GF-D8 (cell line): ENCODE data around the gene CWF19L2.
"Not testable (repeated sequence)": the region's sequence is repeated elsewhere in the genome, so short reads cannot be mapped to it uniquely, and the experiment has no call there.

Experiments used
- DNase-seq: peaks from one replicate; lab custom pipeline; 2025; lab: John Stamatoyannopoulos, UW

CWF19L2 gene

GRCh38 chr11:107457558-107458271, at the start of gene CWF19L2:
Gene CWF19L2 (minus strand): TSS chr11:107457825. CDS start chr11:107457816, 9 bp downstream.
- peak; percentile 100 for DNase-seq

- DNase-seq = no peak
These were observed 48.1 kb upstream of the CWF19L2 start for GRCh38 chr11:107505647-107506225.

DNA sequence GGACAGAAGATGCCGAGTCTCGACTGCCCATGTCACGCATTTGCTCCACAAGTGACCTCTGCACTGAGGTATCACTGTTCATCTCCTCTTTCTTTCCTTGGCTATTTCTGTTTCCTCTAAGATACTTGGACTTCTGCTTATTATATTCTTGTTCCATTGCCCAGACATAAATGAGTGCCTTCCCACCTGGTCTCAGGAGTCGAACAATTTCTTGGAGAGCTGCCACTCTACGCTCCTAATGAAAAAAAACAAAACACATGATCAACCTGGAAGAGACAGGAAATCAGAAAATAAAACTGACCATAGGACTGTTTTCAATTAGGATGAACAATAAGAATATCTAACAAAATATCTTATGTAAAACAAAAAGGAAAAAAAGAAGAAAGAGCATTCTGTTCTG, 47.4 kb upstream of the CWF19L2 start:
- DNase-seq = no peak

DNA sequence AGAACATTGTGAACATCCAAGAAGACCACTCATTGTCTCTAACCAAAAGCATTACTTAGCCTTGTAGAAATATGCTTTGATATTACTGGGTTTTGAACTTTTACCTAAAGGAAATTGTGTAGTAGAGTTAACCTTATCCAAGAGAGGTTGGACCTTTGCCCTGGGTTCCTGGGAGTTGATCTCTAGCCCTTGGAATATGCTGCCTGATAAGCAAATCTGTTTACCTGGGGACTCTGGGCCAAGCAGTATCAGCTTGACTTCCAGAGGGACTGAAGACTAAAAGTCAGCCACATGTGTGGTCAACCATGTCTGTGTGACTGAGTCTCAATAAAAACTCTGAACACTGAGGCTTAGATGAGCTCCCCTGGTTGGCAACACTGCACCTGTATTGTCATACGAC, 44.1 kb upstream of the CWF19L2 start:
- DNase-seq = no peak

DNA sequence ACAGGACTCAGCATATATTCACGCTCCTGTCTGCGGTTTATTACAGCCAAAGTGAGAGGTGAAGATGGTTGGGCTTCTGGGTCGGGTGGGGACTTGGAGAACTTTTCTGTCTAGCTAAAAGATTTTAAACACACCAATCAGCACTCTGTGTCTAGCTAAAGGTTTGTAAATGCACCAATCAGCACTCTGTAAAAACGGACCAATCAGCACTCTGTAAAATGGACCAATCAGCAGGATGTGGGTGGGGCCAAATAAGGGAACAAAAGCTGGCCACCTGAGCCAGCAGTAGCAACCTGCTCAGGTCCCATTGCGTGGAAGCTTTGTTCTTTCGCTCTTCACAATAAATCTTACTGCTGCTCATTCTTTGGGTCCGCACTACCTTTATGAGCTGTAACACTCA, 39.7 kb upstream of the CWF19L2 start:
- not testable (repeated sequence) for DNase-seq

DNA sequence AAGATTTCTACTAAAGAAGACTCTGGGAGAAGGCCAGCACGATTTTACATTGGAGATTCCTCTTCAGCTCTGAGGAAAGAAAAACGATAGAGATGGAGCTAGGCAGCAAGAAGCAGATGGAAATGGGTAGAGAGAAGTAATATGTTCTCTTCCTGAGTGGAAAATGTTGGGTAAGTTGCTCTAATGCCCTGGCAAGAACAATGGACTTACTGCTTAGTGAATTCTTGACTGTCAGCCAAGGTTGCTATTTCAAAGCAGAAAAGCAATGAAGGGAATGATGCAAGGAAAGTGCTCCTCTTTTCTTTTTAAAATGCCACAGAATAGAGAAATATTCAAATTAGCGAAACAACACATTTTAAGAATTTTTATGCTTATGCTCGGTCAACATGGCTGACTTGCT, 38.4 kb upstream of the CWF19L2 start:
- no peak for DNase-seq

- DNase-seq = no peak
These were observed 36.4 kb upstream of the CWF19L2 start for GRCh38 chr11:107494055-107494454.

DNA sequence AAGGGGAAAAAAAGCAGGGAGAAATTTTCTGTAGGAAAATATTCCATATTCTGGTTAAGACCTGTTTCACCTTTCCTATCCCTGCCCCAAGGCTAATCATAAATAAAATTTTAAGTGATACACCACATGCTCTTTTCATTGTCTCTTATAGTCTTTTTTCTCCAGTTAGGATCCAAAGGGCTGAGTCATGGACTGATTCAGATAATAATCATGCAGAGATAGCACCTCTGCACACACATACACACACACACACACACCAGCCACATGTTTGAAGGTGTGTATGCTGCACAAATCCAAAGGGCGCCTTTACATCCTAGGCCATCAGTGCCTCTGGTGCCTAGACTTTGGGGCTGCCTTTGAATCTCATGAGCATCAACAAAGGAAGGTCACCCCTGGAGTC, 35.5 kb upstream of the CWF19L2 start:
- no peak for DNase-seq

DNA sequence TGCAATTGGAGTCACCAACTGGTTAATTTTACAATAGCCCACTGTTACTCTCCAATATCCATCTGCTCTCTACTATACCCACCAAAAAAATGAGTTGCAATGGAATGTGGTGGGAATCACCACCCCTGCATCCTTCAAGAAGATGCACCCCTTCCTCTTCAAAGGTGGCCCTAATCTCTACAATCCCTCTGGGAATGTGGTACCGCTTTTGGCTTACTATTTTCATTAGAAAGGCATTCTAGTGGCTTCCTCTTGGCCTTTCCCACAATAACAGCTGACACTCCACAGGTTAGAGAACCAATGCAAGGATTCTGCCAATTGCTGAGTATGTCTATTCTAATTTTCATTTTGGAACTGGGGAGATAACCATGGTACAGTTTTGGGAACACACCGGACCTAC, 33.2 kb upstream of the CWF19L2 start:
- DNase-seq = no peak

GRCh38 chr11:107482234-107482633, 24.6 kb upstream of the CWF19L2 start:
- no peak for DNase-seq

GRCh38 chr11:107478922-107479321, 21.3 kb upstream of the CWF19L2 start:
- no peak for DNase-seq

DNA sequence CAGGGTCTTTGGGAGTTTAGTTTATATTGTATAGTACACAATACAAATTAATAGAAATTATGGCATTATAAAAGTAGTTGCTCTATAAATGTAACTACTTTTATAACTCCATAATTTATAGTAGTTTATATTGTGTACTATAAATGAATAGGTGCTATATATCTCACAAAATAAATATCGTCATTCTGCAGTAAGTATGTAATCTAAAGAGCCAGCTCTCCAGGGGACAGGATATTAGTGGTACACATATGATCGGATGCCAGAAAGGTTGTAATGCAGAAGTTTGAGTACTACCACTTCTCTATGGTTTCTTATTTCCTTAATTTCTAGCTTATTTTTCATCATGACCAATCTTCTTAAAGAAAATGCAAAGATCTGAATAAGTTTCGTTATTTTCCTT, 20.2 kb upstream of the CWF19L2 start:
- DNase-seq = no peak

- no peak for DNase-seq
These were observed 16.2 kb upstream of the CWF19L2 start for GRCh38 chr11:107473792-107474191.

DNA sequence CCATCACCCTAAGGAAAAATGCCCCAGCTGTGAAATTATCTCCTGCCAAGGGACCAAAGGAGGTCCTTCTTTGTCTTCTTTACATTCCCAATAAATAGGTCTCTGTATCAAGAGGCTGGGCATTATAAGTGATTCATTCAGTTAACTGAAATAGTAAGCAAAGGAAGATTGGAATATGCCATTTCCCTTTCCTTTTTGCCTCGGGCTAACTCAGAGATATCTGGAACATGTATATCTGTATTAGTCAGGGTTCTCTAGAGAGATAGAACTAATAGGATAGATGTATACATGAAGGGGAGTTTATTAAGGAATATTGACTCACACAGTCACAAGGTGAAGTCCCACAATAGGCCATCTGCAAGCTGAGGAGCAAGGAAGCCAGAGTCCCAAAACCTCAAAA, 15.3 kb upstream of the CWF19L2 start:
- no peak for DNase-seq

DNA sequence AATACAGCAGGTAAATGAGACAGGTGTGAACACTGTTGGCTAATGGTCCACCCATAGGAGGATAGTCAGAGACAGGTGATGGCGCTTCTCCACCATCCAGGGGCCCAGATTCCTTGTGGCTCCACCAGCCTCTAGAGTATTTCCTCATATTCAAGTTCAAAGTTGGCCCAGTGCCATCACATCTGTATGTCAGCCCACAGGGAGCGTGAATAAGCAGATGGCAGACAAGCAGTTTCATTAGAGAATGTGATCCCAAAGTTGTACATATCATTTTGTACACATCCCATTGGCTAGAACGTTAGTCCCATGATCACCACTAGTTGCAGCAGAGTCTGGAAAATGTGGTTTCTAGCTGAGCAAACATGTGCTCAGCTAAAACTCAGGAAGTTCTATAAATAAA, 11.0 kb upstream of the CWF19L2 start:
- DNase-seq = peak; percentile 34

DNA sequence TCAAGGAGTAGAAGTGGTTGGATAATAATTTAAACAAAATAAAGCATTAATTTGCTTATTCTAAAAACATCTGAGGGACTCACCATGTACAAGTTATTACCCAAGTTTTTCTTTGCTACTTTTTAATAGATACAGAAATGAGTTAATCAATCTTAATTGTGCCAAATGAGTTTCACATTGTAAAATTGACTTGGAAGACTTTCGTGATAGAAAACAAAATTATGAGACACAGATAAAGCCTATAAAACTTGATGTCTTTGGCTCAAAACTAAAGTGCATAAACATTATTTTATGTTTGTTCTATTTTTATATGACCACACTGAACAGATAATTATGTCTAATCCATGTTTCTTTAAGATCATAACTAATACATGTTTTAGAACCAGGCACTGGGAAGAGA, 10.1 kb upstream of the CWF19L2 start:
- DNase-seq = no peak

- not testable (repeated sequence) for DNase-seq
These were observed 8.7 kb upstream of the CWF19L2 start for GRCh38 chr11:107466275-107466866.

DNA sequence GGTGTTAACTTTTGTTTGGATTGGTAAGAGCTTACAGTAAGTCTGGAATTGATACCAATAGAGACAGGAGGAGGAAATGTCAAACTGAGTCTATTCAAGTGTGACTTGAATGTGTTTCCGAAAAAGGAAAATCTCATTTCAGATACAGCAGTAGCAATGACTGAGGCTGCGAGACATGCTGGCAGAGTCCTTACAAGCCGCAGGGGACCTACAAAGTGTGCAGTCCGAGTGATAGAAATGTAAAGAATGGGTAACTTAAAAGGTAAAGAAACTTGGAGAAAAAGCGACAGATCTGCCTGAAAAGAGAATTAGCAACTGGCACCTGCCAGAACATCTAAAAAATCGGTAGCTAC, 444 bp downstream of the CWF19L2 start:
- peak; percentile 59 for DNase-seq

DNA sequence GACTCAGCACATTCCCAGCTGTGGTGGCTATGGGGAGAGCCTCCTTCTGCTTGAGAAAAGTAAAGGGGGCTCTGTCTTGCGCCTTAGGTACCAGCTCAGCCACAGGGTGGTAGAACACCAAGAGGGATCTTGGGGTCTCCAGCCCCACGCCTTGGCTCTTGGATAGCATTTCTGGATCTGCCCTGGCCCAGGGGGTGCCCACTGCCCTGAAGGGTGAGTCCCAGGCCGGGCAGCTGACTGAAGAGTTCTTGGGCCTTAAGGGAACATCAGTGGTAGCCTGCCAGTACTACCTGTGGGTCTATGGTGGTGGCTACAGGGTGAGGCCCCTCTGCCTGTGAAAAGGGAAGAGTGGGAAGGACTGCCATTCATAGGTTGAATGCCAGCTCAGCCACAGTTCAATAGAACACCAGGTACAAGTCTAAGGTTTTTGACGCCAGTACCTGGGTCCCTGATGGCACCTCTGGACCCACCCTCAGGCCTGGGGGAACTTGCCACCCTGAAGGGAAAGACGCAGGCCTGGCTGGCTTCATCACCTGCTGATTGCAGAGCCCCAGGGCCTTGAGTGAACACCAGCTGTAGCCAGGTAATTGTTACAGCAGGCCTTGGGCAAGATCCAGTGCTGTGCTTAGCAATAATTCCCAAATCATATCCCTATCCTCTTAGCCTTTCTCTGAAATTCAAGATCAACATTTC, 3.9 kb downstream of the CWF19L2 start:
- no peak for DNase-seq

- no peak for DNase-seq
These were observed 10.7 kb downstream of the CWF19L2 start for GRCh38 chr11:107446822-107447431.

DNA sequence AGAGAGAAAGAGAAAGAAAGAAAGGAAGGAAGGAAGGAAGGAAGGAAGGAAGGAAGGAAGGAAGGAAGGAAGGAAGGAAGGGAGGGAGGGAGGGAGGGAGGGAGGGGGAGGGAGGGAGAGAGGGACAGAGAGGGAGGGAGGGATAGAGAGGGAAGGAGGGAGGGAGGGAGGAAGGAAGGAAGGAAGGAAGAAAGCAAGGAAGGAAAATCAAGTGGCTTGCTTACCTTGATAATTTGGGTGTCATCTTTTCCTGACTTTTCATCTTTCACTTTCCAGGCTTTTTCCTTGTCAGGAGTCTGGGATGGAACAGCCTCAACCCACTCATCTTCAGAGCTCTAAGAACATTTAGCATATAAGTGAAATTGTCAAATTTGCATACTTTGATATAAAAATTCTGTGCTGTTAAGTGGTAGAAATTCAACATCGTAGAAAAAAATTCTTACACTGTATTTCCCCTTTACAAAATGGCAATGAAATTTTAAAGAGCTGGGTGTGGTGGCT, 14.9 kb downstream of the CWF19L2 start:
- no peak for DNase-seq

DNA sequence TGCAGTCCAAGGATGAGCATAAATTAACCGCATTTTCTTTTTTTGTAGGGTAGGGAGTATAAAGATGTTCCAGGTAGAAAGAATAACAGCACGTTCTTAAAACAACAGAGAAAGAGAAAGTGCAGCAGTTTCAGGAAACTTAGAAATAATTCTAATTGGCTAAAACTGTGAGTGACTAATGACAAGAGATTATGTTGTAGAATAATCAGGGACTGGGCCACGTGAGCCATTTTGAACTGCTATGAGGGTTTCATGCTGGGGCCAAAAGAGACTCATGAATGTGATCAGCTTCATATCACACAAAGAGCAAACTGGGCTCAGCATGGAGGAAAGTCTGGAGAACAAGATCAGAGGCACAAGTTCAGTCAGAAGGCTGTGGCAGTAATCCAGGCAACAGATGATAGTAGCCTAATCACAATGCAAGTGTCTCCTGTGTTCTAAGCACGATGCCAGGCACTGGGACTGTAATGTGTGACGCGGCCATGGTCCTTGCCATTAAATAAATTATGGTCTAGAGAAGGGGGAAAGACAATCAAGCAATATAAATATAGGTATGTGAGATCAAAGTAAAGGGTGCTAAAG, 17.9 kb downstream of the CWF19L2 start:
- no peak for DNase-seq
